Measurements from ENCODE around the gene MCC.

Gene MCC

DNA sequence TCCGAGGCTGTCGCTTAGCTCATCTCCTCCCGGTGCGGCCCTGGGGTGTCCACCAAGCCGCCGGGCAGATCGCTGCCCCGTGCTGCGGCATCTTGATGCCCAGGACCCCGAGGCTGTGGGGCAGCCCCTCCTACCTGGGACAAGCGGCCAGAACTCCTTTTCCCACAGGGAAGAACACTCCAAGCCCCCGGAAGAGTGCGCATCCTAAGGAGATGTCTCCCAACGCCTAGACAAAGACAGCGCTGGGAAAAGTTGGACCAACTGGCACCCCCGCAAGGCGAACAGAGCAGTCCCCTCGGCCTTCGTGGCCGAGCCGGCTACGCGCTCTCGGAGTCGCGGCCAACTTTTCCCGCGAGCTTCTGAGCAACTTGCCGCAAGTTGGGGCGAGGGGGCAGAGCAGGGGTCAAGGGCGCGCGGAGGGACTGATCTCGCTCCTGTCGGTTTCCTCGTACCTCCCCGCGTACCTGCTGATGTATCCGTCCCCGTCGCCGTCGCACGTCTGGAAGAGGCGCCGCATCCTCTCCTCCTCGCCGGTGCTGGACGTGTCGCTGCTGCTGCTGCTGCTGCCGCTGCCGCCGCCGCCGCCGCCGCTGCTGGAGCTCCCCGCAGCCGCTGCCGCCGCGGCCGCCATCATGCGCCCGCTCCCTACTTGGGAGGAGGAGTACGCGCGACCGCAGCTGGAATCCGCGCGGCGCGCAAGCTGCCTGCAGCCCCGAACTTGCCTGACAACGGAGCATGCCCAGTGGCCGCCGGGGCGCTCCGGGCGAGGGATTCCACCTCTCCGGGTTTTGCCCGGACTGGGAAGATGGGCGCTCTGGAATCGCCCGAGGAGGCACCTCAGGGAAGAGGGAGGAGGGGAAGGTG is at the start of gene MCC:
Gene MCC, minus strand, starts transcription at position 673 of the 864 bp plus-strand sequence.
- peak; percentile 31 for DNase-seq
- Histone ChIP-seq H3K4me3 (ENCODE audit: low read length) (peak within 1 kb of the TSS; percentile 45; the same call in 1 of the 2 replicates), H3K9ac (ENCODE audit: low read length) (no peak within 1 kb of the TSS)

DNA sequence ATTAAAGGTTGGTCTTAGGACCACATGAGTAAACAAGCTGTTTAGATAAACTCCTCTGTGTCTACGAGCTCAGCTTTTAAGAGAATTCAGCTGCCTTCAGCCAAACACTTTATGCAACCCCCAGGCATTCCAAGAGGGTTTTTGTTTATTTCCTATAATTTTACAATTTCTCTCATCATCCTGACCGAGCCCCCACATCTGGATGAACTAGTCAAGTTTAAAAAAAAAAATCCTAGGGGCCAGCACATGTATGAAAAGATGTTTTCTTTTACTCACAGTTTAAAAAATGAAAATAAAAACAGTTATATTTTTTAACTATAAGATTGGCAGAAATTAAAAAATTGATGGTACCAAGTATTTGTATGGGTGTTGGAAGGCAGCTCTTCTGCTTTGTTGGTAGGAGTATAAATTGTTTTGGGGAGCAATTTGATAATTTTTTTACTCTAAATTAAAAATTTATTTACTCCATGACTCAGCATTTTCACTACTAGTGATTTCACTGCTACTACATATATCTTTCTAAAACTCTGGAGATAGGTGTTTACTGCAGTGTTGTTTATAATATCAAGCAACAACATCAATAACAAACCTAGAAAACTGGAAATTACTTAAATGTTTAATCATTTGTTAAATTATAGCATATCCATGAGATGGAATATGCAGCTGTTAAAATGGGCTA is 43.4 kb upstream of the MCC start:
- H3K4me3 ChIP-seq (ENCODE audit: low read length) = no peak overlapping the region
- H3K9me2 ChIP-seq (replicated peaks; ENCODE audit: insufficient read depth, low read length) = no peaks in the 10 kb centered on the region
- no peak overlapping the region for H3K27ac ChIP-seq (ENCODE audit: low read length)
- H3F3A ChIP-seq (ENCODE audit: insufficient read depth, low read length) = no peaks in the 10 kb centered on the region
- no peak overlapping the region for H3K4me2 ChIP-seq (ENCODE audit: low read depth, low read length)
- H3K9me3 ChIP-seq (replicated peaks; ENCODE audit: insufficient read depth, low read length) = no peaks in the 10 kb centered on the region
- H3K4me1 ChIP-seq (ENCODE audit: low read length) = no peaks in the 10 kb centered on the region
- H3K9ac ChIP-seq (ENCODE audit: low read length) = no peak overlapping the region
- TF ChIP-seq EZH2phosphoT487 (IDR thresholded peaks at IDR 0.05; ENCODE audit: low read length) = no peak
- TF ChIP-seq EZH2 (optimal IDR thresholded peaks at IDR 0.05; ENCODE audit: low read depth, low read length) = no peak
- TF ChIP-seq, protein P1, sequence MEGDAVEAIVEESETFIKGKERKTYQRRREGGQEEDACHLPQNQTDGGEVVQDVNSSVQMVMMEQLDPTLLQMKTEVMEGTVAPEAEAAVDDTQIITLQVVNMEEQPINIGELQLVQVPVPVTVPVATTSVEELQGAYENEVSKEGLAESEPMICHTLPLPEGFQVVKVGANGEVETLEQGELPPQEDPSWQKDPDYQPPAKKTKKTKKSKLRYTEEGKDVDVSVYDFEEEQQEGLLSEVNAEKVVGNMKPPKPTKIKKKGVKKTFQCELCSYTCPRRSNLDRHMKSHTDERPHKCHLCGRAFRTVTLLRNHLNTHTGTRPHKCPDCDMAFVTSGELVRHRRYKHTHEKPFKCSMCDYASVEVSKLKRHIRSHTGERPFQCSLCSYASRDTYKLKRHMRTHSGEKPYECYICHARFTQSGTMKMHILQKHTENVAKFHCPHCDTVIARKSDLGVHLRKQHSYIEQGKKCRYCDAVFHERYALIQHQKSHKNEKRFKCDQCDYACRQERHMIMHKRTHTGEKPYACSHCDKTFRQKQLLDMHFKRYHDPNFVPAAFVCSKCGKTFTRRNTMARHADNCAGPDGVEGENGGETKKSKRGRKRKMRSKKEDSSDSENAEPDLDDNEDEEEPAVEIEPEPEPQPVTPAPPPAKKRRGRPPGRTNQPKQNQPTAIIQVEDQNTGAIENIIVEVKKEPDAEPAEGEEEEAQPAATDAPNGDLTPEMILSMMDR (IDR thresholded peaks at IDR 0.05; ENCODE audit: low read length) = no peak
- no peak overlapping the region for H2AFZ ChIP-seq (ENCODE audit: low read length)
- H4K20me1 ChIP-seq (ENCODE audit: insufficient read depth, low read length) = no peaks in the 10 kb centered on the region
- no peaks in the 10 kb centered on the region for H3K27me3 ChIP-seq (replicated peaks; ENCODE audit: insufficient read depth, low read length)
- DNase-seq = no peak
- no peaks in the 10 kb centered on the region for H3K36me3 ChIP-seq (replicated peaks; ENCODE audit: insufficient read depth, low read length)
- no peaks in the 10 kb centered on the region for H3K79me2 ChIP-seq (ENCODE audit: low read length)

More for the DNA sequence above, at the start of gene MCC:
- no peaks in the 10 kb centered on the region for H3K9me3 ChIP-seq (replicated peaks; ENCODE audit: insufficient read depth, low read length)
- no peaks in the 10 kb centered on the region for H3K9me2 ChIP-seq (replicated peaks; ENCODE audit: insufficient read depth, low read length)
- TF ChIP-seq EZH2 (optimal IDR thresholded peaks at IDR 0.05; ENCODE audit: low read depth, low read length) (no peak), EZH2phosphoT487 (IDR thresholded peaks at IDR 0.05; ENCODE audit: low read length) (no peak)
- TF ChIP-seq, protein P1 (IDR thresholded peaks at IDR 0.05; ENCODE audit: low read length) = no peak
- peaks cover 11% of the 10 kb centered on the region for H3K4me1 ChIP-seq (ENCODE audit: low read length)
- H3K27ac ChIP-seq (ENCODE audit: low read length) = no peak within 1 kb of the TSS
- peak within 1 kb of the TSS; percentile 63 for H3K4me2 ChIP-seq (ENCODE audit: low read depth, low read length)
- no peaks in the 10 kb centered on the region for H3K36me3 ChIP-seq (replicated peaks; ENCODE audit: insufficient read depth, low read length)
- H3K79me2 ChIP-seq (ENCODE audit: low read length) = no peaks in the 10 kb centered on the region
- H2AFZ ChIP-seq (ENCODE audit: low read length) = peak within 1 kb of the TSS; percentile 39; the same call in 1 of the 2 replicates
- no peaks in the 10 kb centered on the region for H3K27me3 ChIP-seq (replicated peaks; ENCODE audit: insufficient read depth, low read length)
- peaks cover 5% of the 10 kb centered on the region for H3F3A ChIP-seq (ENCODE audit: insufficient read depth, low read length)
- H4K20me1 ChIP-seq (ENCODE audit: insufficient read depth, low read length) = no peaks in the 10 kb centered on the region

DNA sequence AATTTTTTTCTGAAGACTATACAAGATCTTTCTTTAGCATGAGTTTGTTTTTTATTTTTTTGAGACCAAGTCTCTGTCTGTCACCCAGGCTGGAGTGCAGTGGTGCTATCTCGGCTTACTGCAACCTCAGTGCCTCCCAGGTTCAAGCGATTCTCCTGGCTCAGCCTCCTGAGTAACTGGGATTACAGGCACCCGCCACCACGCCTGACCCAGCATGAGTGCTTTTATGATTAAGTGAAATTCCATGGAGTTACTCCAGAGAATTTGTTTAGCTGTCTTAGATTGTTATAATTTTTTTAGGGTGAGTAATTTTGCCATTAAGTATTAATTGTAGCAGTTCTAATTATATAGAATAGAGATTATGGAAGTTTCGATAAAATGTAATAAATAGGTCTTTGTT is 39.5 kb upstream of the MCC start:
- no peaks in the 10 kb centered on the region for H3K9me2 ChIP-seq (replicated peaks; ENCODE audit: insufficient read depth, low read length)
- no peak overlapping the region for H2AFZ ChIP-seq (ENCODE audit: low read length)
- H3K4me1 ChIP-seq (ENCODE audit: low read length) = no peaks in the 10 kb centered on the region
- no peaks in the 10 kb centered on the region for H3F3A ChIP-seq (ENCODE audit: insufficient read depth, low read length)
- DNase-seq = no peak
- no peak overlapping the region for H3K27ac ChIP-seq (ENCODE audit: low read length)
- no peak overlapping the region for H3K4me2 ChIP-seq (ENCODE audit: low read depth, low read length)
- H3K4me3 ChIP-seq (ENCODE audit: low read length) = no peak overlapping the region
- H3K79me2 ChIP-seq (ENCODE audit: low read length) = peaks cover 6% of the 10 kb centered on the region; the same call in 1 of the 2 replicates
- no peaks in the 10 kb centered on the region for H4K20me1 ChIP-seq (ENCODE audit: insufficient read depth, low read length)
- H3K36me3 ChIP-seq (replicated peaks; ENCODE audit: insufficient read depth, low read length) = no peaks in the 10 kb centered on the region
- H3K27me3 ChIP-seq (replicated peaks; ENCODE audit: insufficient read depth, low read length) = no peaks in the 10 kb centered on the region
- H3K9ac ChIP-seq (ENCODE audit: low read length) = no peak overlapping the region
- TF ChIP-seq, protein P1 (IDR thresholded peaks at IDR 0.05; ENCODE audit: low read length) = no peak
- TF ChIP-seq EZH2phosphoT487 (IDR thresholded peaks at IDR 0.05; ENCODE audit: low read length) (no peak), EZH2 (optimal IDR thresholded peaks at IDR 0.05; ENCODE audit: low read depth, low read length) (no peak)
- H3K9me3 ChIP-seq (replicated peaks; ENCODE audit: insufficient read depth, low read length) = no peaks in the 10 kb centered on the region

All from MM.1S (cell line).